D721Med (cell line): ENCODE results near the gene FAM50A.
A peak's percentile ranks its signal among the peaks of the same experiment; 100 is the strongest.
"Not testable (repeated sequence)": the region's sequence is repeated elsewhere in the genome, so short reads cannot be mapped to it uniquely, and the experiment has no call there.

Experiments
- DNase-seq: peaks from one replicate; pipeline ENCODE4 v3.0.0; 2011; ENCODE audit warnings: low spot score; ENCODE audit not compliant: insufficient read length
- FAIRE-seq: peaks from 2 replicates; lab custom pipeline; 2011; peaks lifted over from hg19 to GRCh38; lab: Jason Lieb, UNC
- TF ChIP-seq, protein P1 (sequence below): IDR thresholded peaks from 2 replicates; pipeline ENCODE4 v1.5.1; 2012; ENCODE audit warnings: mild to moderate bottlenecking, control low read depth; ENCODE audit not compliant: insufficient read depth; ENCODE audit errors: missing control alignments

Gene FAM50A

GRCh38 chrX:154443992-154444754 is at the start of gene FAM50A:
FAM50A (plus strand) TSS chrX:154444141; CDS start chrX:154444236, 95 bp downstream.
- no peak for FAIRE-seq
- TF ChIP-seq, protein P1, sequence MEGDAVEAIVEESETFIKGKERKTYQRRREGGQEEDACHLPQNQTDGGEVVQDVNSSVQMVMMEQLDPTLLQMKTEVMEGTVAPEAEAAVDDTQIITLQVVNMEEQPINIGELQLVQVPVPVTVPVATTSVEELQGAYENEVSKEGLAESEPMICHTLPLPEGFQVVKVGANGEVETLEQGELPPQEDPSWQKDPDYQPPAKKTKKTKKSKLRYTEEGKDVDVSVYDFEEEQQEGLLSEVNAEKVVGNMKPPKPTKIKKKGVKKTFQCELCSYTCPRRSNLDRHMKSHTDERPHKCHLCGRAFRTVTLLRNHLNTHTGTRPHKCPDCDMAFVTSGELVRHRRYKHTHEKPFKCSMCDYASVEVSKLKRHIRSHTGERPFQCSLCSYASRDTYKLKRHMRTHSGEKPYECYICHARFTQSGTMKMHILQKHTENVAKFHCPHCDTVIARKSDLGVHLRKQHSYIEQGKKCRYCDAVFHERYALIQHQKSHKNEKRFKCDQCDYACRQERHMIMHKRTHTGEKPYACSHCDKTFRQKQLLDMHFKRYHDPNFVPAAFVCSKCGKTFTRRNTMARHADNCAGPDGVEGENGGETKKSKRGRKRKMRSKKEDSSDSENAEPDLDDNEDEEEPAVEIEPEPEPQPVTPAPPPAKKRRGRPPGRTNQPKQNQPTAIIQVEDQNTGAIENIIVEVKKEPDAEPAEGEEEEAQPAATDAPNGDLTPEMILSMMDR, result no peak
- peak; percentile 78 for DNase-seq

DNA sequence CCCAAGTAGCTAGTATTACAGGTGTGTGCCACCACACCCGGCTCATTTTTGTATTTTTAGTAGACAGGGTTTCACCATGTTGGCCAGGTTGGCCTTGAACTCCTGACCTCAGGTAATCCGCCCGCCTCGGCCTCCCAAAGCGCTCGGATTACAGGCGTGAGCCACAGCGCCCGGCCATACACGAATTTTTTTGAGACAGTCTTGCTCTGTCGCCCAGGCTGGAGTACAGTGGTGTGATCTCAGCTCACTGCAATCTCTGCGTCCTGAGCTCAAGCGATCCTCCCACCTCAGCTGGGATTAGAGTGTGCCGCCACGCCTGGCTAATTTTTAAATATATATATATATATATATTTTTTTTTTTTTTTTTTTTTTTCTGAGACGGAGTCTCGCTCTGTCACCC is 47.6 kb upstream of the FAM50A start:
- not testable (repeated sequence) for DNase-seq, FAIRE-seq

DNA sequence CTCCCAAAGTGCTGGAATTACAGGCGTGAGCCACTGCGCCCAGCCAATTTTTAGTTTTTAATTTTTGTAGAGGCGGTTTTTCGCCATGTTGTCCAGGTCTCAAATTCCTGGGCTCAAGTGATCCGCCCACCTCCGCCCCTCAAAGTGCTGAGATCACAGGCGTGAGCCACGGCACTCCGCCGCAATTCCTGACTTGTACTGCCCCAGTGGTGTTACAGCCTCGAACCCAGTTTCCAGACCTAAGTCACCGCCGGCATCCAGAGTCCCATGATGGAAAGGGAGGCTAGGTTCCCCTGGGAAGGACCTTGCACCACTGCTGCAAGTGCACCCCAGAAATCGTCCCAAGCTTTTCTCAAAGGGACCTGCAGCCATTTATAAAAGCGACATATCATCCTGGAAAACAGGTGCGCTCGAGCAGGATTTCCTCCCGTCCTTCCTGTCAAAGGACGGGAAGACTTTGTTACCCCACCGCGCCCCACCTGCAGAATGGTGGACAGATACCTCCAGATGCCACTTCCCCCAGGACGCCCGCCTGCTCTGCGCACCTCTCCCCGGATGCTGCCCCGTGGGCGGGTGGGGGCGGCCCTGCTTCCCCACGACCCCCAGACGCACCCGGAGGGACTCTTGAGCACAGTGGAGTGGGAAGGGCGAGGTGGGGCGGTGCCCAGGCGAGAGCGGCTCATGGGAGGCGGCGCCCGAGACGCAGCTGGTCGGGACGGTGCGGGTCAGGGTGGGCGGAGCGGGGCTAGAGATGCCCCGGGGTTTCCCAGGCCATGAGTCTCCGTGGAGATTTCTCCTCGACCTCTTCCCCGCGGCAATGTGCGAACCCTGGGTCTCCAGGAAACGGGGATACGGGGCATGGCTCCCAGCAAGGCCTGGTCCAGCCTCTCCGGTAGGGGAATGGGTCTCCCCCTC is 46.7 kb upstream of the FAM50A start:
- DNase-seq (no peak), FAIRE-seq (no peak)

DNA sequence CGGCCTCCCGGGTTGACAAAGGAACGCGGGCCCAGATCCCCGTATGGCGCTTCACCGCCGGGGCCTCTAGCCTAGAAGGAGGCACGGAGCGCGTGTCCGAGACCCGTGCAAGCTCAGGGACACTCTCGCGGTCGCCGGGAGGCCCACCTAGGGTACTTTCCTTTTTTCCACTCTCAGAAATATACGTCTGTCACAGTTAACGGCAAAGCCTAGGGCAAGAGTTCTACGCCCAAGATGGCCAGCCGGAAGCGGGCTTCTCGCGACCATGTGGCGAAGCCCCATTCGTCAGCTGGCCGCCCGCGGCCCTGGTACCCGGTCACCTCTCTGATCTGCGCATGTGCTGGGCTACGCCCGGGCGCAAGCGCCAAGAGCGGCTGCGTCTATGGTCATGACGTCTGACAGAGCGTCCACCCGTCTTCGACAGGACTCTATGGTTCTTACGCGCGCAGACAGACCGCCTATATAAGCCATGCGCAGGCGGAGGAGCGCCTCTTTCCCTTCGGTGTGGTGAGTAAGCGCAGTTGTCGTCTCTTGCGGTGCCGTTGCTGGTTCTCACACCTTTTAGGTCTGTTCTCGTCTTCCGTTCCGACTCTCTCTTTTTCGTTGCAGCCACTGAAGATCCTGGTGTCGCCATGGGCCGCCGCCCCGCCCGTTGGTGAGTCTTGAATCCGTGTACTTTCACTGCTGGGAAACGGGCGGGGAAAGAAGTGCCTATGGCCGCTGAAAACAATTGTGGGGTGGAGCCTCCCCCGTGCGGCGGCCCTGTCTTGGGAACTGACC is 45.9 kb upstream of the FAM50A start, which contains the start of gene RPL10:
RPL10 (plus strand) TSS at position 490 of the 780 bp plus-strand sequence; CDS start at position 633, 143 bp downstream.
- peak; percentile 75 for DNase-seq
- TF ChIP-seq, protein P1, result no peak
- FAIRE-seq, result no peak

More for the DNA sequence above, 46.7 kb upstream of the FAM50A start:
- TF ChIP-seq, protein P1, result no peak

DNA sequence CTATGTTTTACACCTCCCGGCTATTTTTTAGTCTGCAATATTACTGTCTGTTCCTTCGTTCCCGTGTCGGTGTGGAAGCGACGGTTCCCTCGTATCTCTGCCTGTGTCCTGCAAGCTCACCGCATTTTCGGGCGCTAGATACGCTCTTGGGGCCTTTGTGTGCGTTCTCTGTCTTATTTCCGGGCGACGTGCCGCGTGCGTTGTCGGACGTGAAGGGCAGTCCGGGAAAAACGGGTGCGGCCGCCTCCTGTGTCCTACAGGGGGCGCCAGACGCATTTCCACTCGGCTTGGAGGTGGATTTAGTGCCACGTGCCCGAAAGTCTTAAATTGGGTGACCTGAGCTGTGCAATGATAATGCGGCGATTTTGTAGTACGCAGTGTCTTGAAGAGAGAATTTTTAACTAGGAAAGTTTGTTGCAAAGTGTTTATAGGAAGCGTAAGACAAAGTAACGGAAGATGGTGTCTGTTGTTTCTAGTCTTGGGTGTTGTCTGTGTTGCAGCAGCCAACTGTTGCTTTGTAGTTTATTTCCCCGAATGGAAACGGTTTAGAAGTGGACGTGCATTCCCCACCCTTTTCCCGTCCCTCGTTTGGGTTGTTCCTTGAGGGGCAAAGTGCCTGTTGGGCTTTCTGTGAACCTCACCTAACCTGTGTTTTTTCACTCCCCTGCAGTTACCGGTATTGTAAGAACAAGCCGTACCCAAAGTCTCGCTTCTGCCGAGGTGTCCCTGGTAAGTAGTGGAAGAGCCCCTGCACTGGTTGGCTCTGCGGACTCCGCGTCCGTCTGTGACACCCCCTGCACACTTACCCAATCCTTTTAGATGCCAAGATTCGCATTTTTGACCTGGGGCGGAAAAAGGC is 45.0 kb upstream of the FAM50A start:
- no peak for DNase-seq
- no peak for FAIRE-seq

DNA sequence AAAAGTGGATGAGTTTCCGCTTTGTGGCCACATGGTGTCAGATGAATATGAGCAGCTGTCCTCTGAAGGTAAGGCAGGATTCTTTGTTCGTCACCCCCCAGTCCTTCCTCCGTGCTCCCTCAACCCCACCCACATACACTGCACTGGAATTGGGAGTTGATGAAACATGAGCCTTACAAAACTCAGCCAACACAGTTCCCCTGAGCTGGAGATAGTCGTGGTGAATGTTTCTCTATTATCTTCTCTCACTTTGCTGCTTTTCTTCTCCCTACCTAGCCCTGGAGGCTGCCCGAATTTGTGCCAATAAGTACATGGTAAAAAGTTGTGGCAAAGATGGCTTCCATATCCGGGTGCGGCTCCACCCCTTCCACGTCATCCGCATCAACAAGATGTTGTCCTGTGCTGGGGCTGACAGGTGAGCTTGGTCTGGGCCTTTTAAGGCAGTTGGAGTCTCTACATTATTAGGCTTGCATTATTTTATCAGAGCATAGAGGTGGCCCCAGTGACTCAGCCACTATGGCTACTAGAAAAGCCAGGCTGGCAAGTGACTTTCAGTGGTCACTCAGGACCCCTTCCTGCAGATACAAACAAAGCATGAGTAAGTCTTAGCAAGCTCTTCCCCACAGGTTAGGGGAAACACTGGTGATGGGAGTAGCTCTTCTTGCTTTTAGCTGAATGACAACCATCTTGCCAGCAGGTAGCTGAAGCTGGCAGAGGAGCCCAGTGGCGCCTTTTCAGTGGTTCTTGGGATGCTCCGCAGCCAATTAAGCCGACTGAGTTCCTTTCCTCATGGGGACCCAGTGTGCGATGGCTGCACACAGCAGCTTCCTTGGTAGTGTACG is 44.2 kb upstream of the FAM50A start:
- FAIRE-seq, result no peak
- TF ChIP-seq, protein P1, result no peak

More for the DNA sequence above, 45.0 kb upstream of the FAM50A start:
- TF ChIP-seq, protein P1, result peak; percentile 59

DNA sequence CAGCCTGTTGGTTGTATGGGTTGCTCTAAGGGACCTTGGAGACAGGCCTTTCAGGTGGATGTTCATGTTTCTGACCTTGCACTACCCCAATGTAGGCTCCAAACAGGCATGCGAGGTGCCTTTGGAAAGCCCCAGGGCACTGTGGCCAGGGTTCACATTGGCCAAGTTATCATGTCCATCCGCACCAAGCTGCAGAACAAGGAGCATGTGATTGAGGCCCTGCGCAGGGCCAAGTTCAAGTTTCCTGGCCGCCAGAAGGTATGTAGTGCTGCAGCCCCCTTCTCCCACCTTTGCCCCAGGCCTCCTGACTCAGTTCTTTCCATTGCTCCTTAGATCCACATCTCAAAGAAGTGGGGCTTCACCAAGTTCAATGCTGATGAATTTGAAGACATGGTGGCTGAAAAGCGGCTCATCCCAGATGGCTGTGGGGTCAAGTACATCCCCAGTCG is 43.5 kb upstream of the FAM50A start:
- FAIRE-seq, DNase-seq: not testable (repeated sequence)

More for the DNA sequence above, 44.2 kb upstream of the FAM50A start:
- DNase-seq, result no peak
